Activated CD4-positive, alpha-beta T cell treated with anti-CD3 and anti-CD28 coated beads, Interleukin-2, Interleukin-4, amounts not matched to agents 100 ng/mL and 50 ng/mL, durations not matched to agents 16 hours and 8 hours (primary cell): Measurements from ENCODE around the gene DTNA.
"Not testable (repeated sequence)": the region's sequence is repeated elsewhere in the genome, so short reads cannot be mapped to it uniquely, and the experiment has no call there.

ENCODE experiments used
- DNase-seq: peaks from one replicate; pipeline ENCODE4 v3.0.0-alpha.2; 2020; ENCODE audit warnings: low spot score

The DTNA gene

DNA sequence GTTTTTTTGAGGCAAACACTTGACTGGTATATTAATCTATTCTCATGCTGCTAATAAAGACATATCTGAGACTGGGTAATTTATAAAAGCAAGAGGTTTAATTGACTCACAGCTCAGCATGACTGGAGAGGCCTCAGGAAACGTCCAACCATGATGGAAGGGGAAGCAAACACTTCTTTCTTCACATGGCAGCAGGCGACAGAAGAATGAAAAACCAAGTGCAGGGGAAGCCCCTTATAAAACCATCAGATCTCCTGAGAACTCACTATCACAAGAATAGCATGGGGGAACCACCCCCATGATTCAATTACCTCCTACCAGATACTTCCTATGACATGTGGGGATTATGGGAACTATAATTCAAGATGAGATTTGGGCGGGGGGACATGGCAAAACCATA is 194.9 kb downstream of the DTNA start:
- DNase-seq, result no peak

DNA sequence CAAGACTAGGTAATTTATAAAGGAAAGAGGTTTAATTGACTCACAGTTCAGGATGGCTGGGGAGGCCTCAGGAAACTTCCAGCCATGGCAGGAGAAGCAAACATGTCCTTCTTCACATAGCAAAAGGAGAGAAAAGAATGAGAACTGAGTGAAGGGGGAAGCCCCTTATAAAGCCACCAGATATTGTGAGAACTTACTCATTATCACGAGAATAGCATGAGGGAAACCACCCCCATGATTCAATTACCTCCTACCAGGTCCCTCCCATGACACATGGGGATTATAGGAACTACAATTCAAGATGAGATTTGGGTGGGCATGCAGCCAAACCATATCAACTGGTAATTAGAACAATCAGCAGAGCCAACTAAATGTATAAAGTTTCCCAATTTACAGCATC is 196.9 kb downstream of the DTNA start:
- not testable (repeated sequence) for DNase-seq

DNA sequence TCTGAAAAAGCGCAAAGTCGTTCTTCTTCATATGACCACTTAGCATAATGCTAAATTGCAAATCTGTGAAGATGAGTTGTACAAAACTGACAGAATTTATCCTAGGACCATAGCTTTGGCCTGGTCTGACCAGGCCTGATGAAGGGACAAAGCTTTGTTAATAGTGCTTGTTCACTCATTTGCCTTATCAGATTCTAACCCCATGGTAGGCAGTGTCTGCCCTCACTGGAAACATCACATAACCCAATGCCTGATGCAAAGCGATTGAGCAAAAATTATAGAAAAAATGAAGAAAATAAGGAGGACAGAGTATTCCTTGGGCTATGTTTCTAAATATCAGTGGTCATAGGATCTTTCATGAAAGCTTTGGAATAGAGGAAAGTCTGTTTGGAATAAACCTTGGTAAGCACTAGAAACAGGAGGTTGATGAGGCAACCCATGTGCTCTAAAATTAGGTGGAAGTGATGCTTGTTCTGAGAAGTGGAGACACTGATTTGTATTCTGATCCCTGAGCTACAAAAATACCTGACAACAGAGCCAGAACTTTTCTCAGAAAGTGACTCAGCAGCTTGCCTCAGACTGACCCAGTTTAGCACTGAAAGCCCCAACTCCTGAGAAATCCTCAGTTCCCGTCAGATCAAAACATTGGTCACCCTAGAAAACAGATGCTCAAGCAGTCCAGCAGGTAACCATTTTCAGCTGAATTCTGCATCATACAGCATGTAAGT is 199.7 kb downstream of the DTNA start:
- no peak for DNase-seq

DNA sequence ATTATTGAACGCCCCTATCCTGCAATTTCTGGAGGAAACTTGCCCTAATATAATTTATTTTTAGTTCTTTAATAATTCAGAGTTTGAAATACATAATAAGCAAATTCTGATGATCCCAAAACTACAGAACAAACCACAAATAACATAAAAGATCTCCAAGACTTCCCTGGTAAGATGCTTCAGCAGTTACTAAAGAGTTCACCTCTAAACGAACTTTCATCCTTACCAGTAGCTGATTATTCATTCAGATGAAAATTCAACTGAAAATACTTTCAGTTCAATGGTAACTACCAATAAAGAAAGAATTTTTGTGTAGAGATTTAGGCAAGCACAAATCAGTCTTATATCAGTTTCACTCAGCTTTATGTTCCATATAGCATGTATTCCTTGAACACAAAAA is 201.0 kb downstream of the DTNA start:
- no peak for DNase-seq

DNA sequence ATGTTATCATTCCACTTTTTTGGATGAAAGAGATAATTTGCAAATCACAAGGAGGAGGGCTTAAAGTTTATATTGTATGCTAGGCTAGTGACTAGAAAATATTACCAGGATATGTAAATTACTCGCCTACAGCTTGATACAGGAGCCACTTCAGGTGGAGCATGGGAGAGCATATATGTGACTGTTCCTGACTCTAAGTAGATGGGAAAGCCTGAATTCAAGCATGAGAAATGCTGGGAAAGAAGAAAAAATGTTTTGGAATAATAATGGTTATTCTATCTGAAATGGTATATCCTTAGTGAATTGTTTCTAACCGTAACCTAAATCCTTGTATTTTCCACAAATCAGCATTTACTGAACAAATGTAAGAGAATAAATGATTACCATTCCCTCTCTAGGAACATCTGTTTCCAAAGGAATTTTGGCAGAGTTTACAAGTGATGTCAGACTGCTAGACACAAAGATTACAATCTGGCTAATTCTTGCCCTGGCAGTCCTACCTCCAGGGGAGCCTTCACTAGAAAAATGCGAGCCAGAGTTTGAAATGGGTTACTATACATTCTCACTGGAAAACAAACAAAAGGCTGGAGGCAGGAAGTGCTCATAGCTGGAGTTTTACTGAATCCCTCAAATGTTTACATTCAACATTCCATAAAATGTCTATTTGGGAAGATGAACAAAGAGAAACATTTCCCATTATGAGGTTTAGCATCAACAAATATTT is 201.7 kb downstream of the DTNA start:
- no peak for DNase-seq

DNA sequence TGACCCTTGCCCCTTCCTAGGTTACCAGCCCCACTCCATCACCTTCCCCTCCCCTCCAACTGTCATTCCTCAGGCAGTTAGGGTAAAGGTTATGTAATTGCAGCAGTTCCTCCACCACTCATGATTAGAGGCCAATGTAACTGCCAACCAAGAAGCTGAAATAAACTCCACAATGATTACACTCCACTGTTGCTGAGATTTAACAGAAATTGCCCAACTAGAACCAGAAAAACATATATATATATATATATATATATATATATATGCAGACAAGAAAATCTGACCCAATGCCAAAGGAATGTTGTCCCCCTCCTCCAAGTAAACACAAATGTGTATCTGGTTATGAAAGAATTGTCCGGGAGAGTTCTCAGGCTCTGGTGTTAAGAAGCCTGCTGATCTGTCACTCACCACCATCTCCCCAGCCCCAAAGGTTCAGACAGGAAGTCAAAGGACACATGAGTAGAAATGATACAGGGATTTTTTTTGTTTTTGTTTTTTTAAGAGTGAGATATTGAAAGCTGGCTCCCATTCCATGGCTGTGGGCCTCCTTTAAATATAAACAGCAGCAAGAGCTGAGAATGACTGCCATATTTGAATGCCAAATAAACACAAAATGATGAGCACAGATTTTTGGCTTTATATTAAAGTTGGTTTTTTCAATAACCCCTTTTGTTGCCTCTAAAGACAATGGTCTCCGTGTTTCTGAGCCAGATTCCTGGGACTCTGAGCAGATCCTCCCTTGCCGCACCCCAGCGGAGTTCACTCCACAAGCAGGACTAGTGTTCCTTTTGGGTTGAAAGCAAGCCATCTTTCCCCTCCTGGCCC is 204.0 kb downstream of the DTNA start:
- no peak for DNase-seq

DNA sequence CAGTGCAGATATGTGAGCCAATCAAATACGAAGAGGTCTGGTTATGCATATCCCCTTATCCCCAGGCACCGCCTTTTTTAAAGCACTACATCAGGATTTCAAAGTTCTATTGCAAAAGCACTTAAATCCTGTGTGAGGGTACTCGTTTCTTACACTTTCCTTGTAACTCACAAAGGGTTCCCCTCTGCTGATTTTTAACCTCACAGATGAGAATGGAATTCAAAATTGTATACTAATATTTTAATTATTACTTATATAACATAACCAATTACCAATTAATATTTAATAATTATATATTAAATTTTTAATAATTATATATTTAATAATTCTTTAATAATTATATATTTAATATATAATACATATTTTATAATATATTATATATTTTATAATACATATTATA is 204.9 kb downstream of the DTNA start:
- DNase-seq, result no peak

DNA sequence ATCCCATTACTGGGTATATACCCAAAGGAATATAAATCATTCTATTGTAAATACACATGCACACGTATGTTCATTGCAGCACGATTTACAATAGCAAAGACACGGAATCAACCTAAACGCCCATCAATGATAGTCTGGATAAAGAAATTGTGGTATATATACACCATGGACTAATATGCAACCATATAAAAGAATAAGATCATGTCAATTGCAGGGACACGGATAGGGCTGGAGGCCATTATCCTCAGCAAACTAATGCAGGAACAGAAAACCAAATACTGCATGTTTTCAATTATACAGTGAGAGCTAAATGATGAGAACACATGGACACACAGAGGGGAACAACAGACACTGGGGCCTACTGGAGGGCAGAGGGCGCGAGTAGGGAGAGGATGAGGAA is 206.4 kb downstream of the DTNA start:
- DNase-seq, result not testable (repeated sequence)

DNA sequence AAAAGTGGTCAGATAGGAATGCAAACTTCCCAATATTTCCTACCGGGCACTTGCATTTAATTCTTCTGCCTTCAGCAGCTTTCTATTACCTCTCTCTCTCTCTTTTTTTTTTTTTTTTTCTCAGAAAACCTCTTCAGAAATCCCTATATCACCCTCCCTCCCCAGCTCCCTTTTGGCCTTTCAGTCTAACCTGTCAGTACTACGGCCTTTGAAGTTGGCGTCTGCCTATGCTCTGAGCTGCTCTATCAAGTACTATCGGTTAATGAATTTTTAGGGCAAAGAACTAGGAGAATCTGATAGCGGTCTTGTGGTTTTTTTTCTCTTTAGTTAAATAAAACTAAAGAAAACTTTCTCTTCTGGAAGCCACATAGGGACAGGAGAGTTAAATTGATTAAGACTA is 208.8 kb downstream of the DTNA start:
- DNase-seq, result no peak

DNA sequence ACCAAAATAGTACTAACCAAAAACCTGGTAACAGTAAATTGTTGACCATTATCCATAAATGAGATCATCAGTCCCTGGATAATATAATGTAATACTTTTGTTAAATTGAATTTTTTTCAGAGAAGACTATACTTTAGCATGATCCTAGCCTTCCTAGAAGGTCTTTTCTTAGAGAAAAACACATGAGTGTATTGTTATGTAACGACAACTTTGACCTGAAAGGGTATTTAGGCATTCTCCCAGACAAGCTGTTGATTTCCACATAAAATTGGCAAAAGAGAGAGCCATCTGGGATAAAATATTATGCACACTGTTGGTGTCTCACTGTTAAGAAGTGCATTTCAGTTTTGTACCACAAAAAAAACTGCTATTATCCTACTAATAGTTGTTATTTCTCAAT is 211.1 kb downstream of the DTNA start:
- no peak for DNase-seq

DNA sequence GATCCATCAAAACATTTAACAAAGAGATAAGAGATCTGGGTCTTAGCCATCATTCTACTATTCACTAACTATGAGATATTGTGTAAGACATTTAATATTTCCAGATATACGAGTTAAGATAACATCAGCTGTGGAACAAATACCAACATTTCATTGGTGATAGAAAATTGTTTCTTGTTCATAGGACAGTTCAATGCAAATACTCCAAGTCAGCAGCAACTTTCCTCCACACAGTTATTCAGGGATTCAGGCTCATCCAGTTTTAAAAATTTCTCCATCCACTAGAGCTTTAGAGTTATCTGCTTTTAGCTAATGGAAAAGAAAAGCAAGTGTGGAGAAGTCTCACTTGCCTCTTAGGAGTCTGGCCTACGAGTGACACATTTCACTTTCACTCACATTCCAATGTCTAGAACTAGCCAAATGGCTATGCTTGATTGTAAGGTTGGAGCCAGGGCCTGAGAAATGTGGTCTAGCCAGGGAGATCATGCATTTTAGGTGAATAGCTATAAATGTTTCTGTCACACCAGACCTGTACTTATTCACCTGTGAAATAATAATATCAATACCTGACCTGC is 211.8 kb downstream of the DTNA start:
- DNase-seq, result no peak

DNA sequence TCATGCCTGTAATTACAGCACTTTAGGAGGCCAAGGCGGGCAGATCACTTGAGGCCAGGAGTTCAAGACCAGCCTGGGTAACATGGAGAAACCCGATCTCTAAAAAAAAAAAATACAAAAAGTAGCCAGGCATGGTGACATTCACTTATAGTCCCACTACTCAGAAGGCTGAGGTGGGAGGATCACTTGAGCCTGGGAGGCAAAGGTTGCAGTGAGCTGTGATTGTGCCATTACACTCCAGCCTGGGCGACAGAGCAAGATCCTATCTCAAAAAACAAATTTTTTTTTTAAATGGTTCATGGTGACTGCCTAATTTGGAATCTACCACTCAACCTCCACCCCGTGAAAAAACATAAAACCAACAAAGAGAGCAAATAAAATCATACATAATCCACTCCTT is 212.5 kb downstream of the DTNA start:
- DNase-seq, result not testable (repeated sequence)

DNA sequence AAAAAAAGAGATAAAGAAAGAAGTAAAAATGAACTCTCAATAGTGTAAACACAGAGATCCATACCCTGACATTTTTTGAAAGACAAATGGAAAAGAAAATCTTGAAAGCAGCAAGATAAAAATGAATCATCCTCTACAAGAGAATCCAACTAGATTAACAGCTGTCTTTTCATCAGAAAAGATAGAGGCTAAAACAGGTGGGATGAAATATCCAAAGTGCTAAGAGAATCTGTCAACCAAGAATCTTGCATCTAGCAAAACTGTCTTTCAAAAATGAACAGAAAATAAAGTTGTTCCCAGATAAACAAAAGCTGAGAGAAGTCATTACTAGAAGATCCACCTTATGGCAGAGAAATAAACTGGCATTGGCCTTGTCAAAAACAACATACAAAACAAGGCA is 213.8 kb downstream of the DTNA start:
- DNase-seq, result no peak

DNA sequence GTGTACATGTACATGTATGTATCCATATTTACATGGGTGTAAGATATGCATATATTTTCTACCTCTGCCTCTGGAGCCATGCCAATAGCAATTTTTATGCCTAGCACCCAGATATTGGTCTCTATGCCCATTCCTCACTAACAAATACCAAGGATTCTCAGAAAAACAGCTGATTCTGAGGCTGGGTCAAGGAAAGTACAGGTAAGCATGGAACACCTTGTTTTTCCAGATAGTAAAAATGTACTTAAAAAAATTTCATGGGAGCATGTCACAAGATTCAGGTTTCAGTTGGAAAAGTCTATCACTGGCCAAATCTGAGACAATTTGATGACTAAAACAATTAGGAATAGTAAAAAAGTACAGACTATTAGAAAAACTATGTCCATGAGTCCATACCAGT is 216.6 kb downstream of the DTNA start:
- no peak for DNase-seq

DNA sequence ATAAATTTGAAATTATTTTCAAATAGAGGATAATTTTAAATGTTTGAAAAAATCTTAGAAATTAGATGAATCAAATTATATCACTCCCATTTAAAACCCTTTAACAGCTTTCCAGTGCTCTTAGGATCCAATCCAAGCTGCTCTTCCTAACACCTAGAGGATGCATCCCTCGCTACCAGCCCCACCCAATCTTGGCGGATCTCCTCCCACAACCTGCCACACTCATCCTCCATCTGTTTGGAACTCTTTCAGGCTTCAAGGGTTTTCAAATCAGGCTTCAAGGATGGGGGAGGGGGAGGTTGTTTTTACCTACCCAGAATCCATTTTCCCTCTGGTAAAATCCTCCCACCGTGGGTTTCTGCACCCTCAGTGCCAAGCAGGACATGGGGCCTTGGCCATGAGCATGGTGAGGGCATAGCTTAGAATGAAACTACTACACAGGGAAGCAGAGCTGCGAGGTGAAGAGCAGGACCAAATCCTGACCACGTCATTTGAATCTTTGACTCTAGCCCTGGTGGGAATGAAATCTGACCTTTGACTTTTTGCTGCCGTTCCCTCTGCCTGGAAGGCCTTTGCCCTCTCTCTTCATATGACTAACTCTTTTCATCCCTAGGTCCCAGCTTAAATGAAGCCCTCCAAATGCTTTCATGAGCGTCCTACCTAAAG is 218.1 kb downstream of the DTNA start:
- no peak for DNase-seq

DNA sequence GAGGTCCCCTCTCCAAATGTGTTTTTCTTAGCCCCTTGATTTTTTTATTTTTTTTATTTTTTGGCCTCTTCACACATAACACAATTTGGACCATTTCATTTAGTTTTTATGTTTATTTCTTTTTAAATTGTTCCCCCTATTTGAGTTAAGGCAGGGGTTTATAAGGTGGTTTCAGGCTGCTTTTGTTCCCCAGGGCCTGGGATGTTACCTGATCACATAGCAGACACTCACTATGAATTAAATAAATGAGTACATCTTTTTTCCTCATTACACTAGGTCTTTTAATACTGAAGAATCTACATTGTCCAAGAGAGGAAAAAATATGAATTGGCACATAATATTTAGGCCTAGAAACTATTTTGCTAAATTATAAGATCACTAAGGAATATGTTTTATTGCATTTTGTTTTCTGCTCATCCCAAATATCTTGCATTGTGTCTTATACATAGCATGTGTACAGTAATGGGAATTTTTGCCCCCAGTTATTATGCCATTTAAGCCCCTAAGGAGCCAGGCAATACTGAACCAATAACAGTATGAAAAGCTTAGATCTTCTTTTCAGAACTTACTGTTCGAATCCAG is 218.7 kb downstream of the DTNA start:
- DNase-seq, result no peak

DNA sequence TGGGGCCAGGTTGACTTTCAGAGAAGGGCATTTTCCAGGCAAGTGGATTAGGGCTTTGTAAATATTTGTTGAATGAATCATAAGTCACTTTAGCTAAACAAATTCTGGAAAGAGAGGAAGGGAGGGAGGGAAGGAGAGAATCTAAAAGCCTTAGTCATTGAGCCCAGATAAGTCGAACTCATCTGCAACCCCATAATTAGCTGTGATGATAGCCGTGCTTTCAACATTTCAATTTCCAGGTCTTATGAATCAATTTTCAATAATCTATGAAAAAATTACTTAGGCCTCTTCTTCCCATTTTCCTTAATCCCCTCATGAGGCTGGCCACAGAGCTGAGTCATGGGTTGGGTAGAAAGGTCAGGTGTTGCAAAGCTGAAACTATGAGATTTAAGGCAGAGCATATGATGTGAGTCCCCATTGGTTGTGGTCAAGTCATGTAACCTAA is 219.3 kb downstream of the DTNA start:
- no peak for DNase-seq

DNA sequence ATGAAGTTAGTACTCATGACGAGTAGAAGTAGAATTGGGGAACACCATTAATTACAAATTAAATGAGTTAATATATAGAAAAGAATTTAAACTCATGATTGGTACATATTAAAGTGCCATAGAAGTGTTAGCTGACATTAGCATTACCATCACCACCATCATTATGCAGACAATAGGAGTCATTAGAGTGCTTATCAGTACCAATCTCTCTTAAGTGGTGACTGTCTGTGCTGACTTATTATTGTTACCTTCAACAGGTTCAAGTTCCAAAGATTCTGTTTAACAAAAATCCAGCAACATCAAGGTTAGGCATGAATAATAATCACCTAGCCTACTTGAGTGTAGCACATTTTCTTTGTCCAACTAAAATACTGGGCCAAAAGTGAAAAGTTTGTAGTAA is 222.3 kb downstream of the DTNA start:
- DNase-seq, result no peak

DNA sequence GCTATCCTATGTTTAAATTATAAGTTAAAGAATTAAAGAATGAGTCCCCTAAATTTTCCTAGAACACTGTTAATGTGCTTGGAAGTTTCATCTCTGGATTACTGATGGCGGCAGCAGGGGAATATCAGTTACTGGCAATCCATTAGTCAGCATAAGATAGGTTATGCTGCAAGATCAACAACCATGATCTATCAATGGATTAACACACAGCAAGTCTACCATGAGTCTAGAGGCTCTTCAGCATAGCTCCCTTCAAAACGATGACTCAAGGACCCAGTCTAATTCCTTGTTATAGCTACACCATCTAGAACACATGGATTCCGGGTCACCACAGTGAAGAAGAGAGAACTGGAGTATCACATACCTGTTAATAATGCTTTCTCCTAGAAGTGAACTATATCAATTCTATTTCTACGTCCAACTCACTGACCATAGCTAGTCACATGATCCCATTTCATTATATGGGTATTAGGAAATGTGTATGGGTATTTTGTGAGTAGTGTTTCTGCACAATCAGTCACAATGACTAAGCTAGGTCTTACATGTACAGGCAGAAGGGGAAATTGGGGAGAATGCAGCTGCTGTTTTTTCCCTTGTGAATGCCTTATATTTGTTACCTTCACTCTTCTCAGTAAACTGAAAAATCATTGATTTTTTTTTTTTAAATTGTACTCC is 222.8 kb downstream of the DTNA start:
- DNase-seq, result no peak

DNA sequence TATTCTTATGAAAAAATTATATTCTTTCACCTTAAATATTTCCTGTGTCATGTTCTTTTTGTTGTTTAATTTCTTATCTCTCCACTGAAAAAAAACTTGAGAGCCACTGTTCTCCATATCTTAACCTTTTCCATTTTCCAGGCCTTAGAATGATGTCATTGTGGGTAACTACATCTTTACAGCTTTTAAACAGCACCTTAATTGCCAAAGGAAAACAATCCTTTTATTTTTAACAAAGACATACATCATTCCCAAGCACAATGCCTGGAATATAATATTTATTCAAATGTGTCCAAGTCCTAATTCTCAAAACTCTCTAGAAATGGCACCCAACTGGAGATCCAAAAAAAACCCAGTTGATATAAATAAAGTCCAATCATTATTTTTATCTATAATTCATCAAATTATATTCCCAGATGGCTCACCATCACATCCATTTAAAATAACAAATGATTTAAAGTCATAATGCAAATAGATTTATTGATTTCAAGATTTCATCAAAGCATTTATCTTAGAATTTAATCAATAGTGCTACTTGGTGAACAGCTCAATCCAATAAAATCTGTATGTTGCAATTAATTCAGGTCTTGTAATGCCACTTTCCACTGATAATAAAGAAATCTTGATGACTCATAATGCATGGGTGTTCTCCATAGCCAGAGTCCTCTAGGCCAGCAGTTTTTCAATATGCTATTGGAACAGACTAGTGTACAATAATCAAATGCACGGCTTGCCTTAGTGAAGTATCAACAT is 224.0 kb downstream of the DTNA start:
- no peak for DNase-seq
